Gastrocnemius medialis (tissue), 4 donors: ENCODE results near the gene CBX1. TPM values are rescaled to one million over a fixed set of nuclear protein-coding genes. Genes with fewer than 3 reads are reported as not detected.

Experiments used
- ATAC-seq, 2 donors: fragments of 150-250 bp; one replicate each; pipeline ENCODE4 v1.9.1; 2016
- DNase-seq, 2 donors: peaks; one replicate each; pipeline ENCODE4 v3.0.0-alpha.2; 2019
- H3K27ac ChIP-seq, 4 donors: fragments of 200-600 bp; sonication (generic); 1 replicate in 1 of 4; 2 replicates in 3 of 4; pipeline ENCODE4 v1.5.1; 2016 to 2018; ENCODE audit warnings: mild to moderate bottlenecking in 2 of 4, moderate library complexity in 1 of 4
- H3K27me3 ChIP-seq, 3 donors: fragments of 200-600 bp; sonication (generic) in 2 of 3; 1 replicate in 1 of 3; 2 replicates in 2 of 3; pipeline versions ENCODE4 v1.5.1 to v1.6.0; 2016 to 2019; ENCODE audit warnings: mild to moderate bottlenecking in 1 of 3, moderate library complexity in 1 of 3
- H3K36me3 ChIP-seq, 2 donors: fragments of 200-600 bp; sonication (generic) in 1 of 2; one replicate each; pipeline ENCODE4 v1.5.1; 2017 to 2018
- H3K4me1 ChIP-seq, 2 donors: fragments of 200-600 bp; sonication (generic) in 1 of 2; one replicate each; pipeline ENCODE4 v1.5.1; 2016 to 2017; ENCODE audit warnings: mild to moderate bottlenecking in 2 of 2
- H3K4me3 ChIP-seq, 4 donors: fragments of 200-600 bp; sonication (generic) in 3 of 4; 1 replicate in 1 of 4; 2 replicates in 3 of 4; pipeline ENCODE4 v1.5.1; 2016 to 2019; ENCODE audit warnings: mild to moderate bottlenecking in 2 of 4
- H3K9me3 ChIP-seq, 3 donors: fragments of 200-600 bp; sonication (generic) in 2 of 3; 1 replicate in 1 of 3; 2 replicates in 2 of 3; pipeline ENCODE4 v1.5.1; 2016 to 2019
- POLR2A ChIP-seq, 2 donors: fragments of 450-650 bp; IDR thresholded peaks; one replicate each; pipeline ENCODE4 v1.6.1; 2017; ENCODE audit warnings: antibody characterized with exemption in 2 of 2, mild to moderate bottlenecking in 2 of 2, moderate library complexity in 2 of 2
- in situ Hi-C, 4 donors: fragments of 200-750 bp; cut with MboI; loops; one replicate each; pipeline versions ENCODE4 v1.15.0 to v1.8.0; 2017; ENCODE audit warnings: low sequenced_read_pairs in 4 of 4
- intact Hi-C: fragments of 100-400 bp; cut with DNase I; formaldehyde crosslinking; loops from one replicate; pipeline ENCODE4 v1.15.1; 2023; ENCODE audit warnings: low total_unique reads
- total RNA-seq, 4 donors: library from RNA; depleted of rRNA; stranded (reverse); fragments of >200 nt; gene quantifications; one replicate each; pipeline versions ENCODE4 v1.1.0 to v1.2.3, GENCODE V29; 2016
- TF ChIP-seq, protein P1 (sequence below), 5 experiments: fragments of 450-650 bp in 3 of 5; fragments of 200-600 bp in 2 of 5; sonication (generic) in 2 of 5; IDR thresholded peaks in 4 of 5; conservative IDR thresholded peaks in 1 of 5; 1 replicate in 4 of 5; 2 replicates in 1 of 5; pipeline ENCODE4 v1.5.1; 2016 to 2019; ENCODE audit warnings: antibody characterized with exemption in 5 of 5, mild to moderate bottlenecking in 3 of 5, moderate library complexity in 3 of 5

Gene CBX1
- total RNA-seq, 4 donors from 2014 or later = 26.0 to 34.1 (median 27.7) TPM

- intact Hi-C loops (no loop called here), in situ Hi-C loops (no loop called here)
- no peak for TF ChIP-seq POLR2A (IDR thresholded peaks at IDR 0.05)
- TF ChIP-seq, protein P1, sequence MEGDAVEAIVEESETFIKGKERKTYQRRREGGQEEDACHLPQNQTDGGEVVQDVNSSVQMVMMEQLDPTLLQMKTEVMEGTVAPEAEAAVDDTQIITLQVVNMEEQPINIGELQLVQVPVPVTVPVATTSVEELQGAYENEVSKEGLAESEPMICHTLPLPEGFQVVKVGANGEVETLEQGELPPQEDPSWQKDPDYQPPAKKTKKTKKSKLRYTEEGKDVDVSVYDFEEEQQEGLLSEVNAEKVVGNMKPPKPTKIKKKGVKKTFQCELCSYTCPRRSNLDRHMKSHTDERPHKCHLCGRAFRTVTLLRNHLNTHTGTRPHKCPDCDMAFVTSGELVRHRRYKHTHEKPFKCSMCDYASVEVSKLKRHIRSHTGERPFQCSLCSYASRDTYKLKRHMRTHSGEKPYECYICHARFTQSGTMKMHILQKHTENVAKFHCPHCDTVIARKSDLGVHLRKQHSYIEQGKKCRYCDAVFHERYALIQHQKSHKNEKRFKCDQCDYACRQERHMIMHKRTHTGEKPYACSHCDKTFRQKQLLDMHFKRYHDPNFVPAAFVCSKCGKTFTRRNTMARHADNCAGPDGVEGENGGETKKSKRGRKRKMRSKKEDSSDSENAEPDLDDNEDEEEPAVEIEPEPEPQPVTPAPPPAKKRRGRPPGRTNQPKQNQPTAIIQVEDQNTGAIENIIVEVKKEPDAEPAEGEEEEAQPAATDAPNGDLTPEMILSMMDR (IDR thresholded peaks at IDR 0.05 in 4 of 5, conservative IDR thresholded peaks at IDR 0.05 in 1 of 5) = no peak
- Histone ChIP-seq H3K4me3 (peak overlapping the region; percentile 73 to 84 (median 82)), H3K27ac (peak overlapping the region; percentile 96 to 99 (median 97)), H3K27me3 (no peaks in the 10 kb centered on the region), H3K36me3 (peaks cover 0 to 12% of the 10 kb centered on the region in 2 donors), H3K4me1 (peaks cover 43 to 54% of the 10 kb centered on the region in 2 donors), H3K9me3 (no peaks in the 10 kb centered on the region)
- DNase-seq (no peak), ATAC-seq (no peak)
Observed at GRCh38 chr17:48047113-48047740, 54.1 kb downstream of the CBX1 start.

- DNase-seq = no peak
- ATAC-seq = no peak
- Histone ChIP-seq H3K9me3 (no peaks in the 10 kb centered on the region), H3K4me3 (peak overlapping the region; percentile 73 to 84 (median 82)), H3K27ac (peak overlapping the region; percentile 96 to 99 (median 97)), H3K4me1 (peaks cover 35 to 45% of the 10 kb centered on the region in 2 donors), H3K27me3 (no peaks in the 10 kb centered on the region), H3K36me3 (peaks cover 0 to 7% of the 10 kb centered on the region in 2 donors)
- intact Hi-C loops (loop anchor here (1.0 kb wide), 1 partner anchor 215 kb away; the partner anchor contains the start of genes LRRC46 and MRPL10), in situ Hi-C loops (no loop called here)
- TF ChIP-seq POLR2A (IDR thresholded peaks at IDR 0.05) = no peak
- TF ChIP-seq, protein P1 (IDR thresholded peaks at IDR 0.05 in 4 of 5, conservative IDR thresholded peaks at IDR 0.05 in 1 of 5) = no peak
Observed at GRCh38 chr17:48046296-48046695, 55.0 kb downstream of the CBX1 start.

GRCh38 chr17:48045316-48046001, 55.8 kb downstream of the CBX1 start:
- peak; percentile 62 to 68 for ATAC-seq
- H3K4me3 ChIP-seq = peak overlapping the region in 2 of 4 donors; percentile 16 to 84
- TF ChIP-seq, protein P1 (IDR thresholded peaks at IDR 0.05 in 4 of 5, conservative IDR thresholded peaks at IDR 0.05 in 1 of 5) = no peak
- TF ChIP-seq POLR2A (IDR thresholded peaks at IDR 0.05) = peak; percentile 82 to 83
- peak; percentile 88 to 95 for DNase-seq
- in situ Hi-C loops = no loop called here
- H3K36me3 ChIP-seq = no peaks in the 10 kb centered on the region
- H3K27ac ChIP-seq = peak overlapping the region; percentile 96 to 99 (median 97)
- H3K27me3 ChIP-seq = no peaks in the 10 kb centered on the region
- H3K9me3 ChIP-seq = no peaks in the 10 kb centered on the region
- intact Hi-C loops = loop anchor here (1.0 kb wide), 1 partner anchor 214 kb away; the partner anchor contains the start of genes LRRC46 and MRPL10
- H3K4me1 ChIP-seq = peaks cover 27 to 39% of the 10 kb centered on the region in 2 donors

- intact Hi-C loops (no loop called here), in situ Hi-C loops (no loop called here)
- no peak for ATAC-seq
- Histone ChIP-seq H3K4me3 (no peak overlapping the region), H3K27ac (peak overlapping the region; percentile 96 to 99 (median 97)), H3K4me1 (peaks cover 23 to 34% of the 10 kb centered on the region in 2 donors), H3K27me3 (no peaks in the 10 kb centered on the region), H3K36me3 (no peaks in the 10 kb centered on the region), H3K9me3 (no peaks in the 10 kb centered on the region)
- TF ChIP-seq, protein P1 (IDR thresholded peaks at IDR 0.05 in 4 of 5, conservative IDR thresholded peaks at IDR 0.05 in 1 of 5) = no peak
- no peak for TF ChIP-seq POLR2A (IDR thresholded peaks at IDR 0.05)
- DNase-seq = no peak
Observed at GRCh38 chr17:48044851-48045250, 56.4 kb downstream of the CBX1 start.
